ENCODE results near the gene EIF4ENIF1. TPM values are rescaled to one million over a fixed set of nuclear protein-coding genes. Genes with fewer than 3 reads are reported as not detected.

EIF4ENIF1 gene
- polyA plus RNA-seq, 1 of the 3 experiments (the other 2 are of a cell fraction): 18.4 TPM

DNA sequence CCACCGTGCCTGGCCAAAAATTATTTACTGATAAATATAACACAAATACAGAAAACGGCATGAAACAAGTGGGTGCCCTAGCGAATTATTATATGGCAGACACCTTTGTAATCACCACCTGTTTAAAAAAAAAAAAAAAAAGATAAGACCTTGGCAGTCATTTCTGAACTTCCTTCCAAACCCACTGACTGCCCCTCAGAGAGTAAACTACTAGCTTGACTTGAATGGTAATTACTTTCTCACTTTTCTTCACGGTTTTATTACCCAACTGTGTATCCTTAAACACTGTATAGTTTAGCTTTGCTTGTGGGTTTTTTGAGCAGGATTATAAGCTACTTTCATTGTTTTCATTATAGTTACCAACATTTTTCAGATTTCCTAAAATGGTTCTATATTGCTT is 30.4 kb upstream of the EIF4ENIF1 start:
- POLR2A ChIA-PET: no interaction called here
- CTCF ChIA-PET: interaction anchor here (1.8 kb wide), 1 partner anchor 10 kb away, joined by 5 read pairs; no protein-coding TSS in a partner anchor
- H2AFZ ChIP-seq (ENCODE audit: low read depth): no peak overlapping the region
- TF ChIP-seq RXRA (IDR thresholded peaks at IDR 0.05; ENCODE audit: borderline replicate concordance, low read depth): no peak
- no peak overlapping the region for H3K4me2 ChIP-seq
- no peaks in the 10 kb centered on the region for H3F3A ChIP-seq (replicated peaks; ENCODE audit: insufficient read depth)
- H3K9me2 ChIP-seq: no peaks in the 10 kb centered on the region
- peaks cover 13% of the 10 kb centered on the region; the same call in 1 of the 2 replicates for H3K79me2 ChIP-seq (ENCODE audit: insufficient read depth)
- no peak overlapping the region for H3K27ac ChIP-seq (ENCODE audit: low read depth in 2 of 2, low read length in 1 of 2)
- H3K4me1 ChIP-seq (ENCODE audit: control insufficient read depth in 1 of 2, insufficient read depth in 2 of 2, low read depth in 1 of 2, low read length in 1 of 2): no peaks in the 10 kb centered on the region
- no peaks in the 10 kb centered on the region for H3K9me3 ChIP-seq
- WGBS (ENCODE audit: low lambda C conversion rate): 95% methylated on average over 4 of the region's 4 CpGs
- DNase-seq: no peak
- H3K36me3 ChIP-seq (replicated peaks in 1 of 2; ENCODE audit: control insufficient read depth in 1 of 2, insufficient read depth in 2 of 2, low read length in 1 of 2): peaks cover 0 to 2% of the 10 kb centered on the region in 2 experiments
- no peaks in the 10 kb centered on the region for H4K20me1 ChIP-seq (ENCODE audit: insufficient read depth)
- no peak overlapping the region for H3K4me3 ChIP-seq (ENCODE audit: low read depth in 2 of 2, low read length in 1 of 2)
- no peak overlapping the region for H3K9ac ChIP-seq
- no peaks in the 10 kb centered on the region for H3K27me3 ChIP-seq (ENCODE audit: insufficient read depth)

DNA sequence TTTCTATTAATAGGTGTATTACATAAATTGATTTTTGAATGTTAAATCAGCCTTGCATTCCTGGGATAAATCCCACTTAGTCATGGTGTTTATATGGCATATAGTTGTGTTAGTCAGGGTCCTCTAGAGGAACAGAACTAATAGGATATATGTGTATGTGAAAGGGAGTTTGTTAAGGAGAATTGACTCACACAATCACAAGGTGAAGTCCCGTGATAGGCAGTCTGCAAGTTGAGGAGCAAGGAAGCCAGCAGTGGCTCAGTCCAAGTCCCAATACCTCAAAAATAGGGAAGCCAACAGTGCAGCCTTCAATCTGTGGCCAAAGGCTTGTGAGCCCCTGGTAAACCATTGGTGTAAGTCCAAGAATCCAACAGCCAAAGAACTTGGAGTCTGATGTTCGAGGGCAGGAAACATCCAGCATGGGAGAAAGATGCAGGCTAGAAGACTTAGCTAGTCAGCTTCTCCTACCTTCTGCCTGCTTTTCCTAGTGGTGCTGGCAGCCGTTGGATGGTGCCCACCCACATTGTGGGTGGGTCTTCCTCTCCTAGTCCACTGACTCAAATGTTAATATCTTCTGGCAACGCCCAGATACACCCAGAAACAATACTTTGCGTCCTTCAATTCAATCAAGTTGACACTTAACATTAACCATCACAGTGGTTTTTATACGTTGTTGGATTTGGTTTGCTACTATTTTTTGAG is 19.6 kb upstream of the EIF4ENIF1 start:
- no peak overlapping the region for H3K27ac ChIP-seq (ENCODE audit: low read depth in 2 of 2, low read length in 1 of 2)
- peaks cover 0 to 18% of the 10 kb centered on the region in 2 experiments for H3K36me3 ChIP-seq (replicated peaks in 1 of 2; ENCODE audit: control insufficient read depth in 1 of 2, insufficient read depth in 2 of 2, low read length in 1 of 2)
- H4K20me1 ChIP-seq (ENCODE audit: insufficient read depth): no peaks in the 10 kb centered on the region
- H3K4me2 ChIP-seq: no peak overlapping the region
- POLR2A ChIA-PET: no interaction called here
- H3K9me2 ChIP-seq: no peaks in the 10 kb centered on the region
- no peak overlapping the region for H3K4me3 ChIP-seq (ENCODE audit: low read depth in 2 of 2, low read length in 1 of 2)
- peaks cover 16% of the 10 kb centered on the region for H3K79me2 ChIP-seq (ENCODE audit: insufficient read depth)
- H2AFZ ChIP-seq (ENCODE audit: low read depth): no peak overlapping the region
- 96% methylated on average over 6 of the region's 6 CpGs for WGBS (ENCODE audit: low lambda C conversion rate)
- no peaks in the 10 kb centered on the region for H3K27me3 ChIP-seq (ENCODE audit: insufficient read depth)
- CTCF ChIA-PET: interaction anchor here (0.6 kb wide), 1 partner anchor 37 kb away, joined by 3 read pairs; no protein-coding TSS in a partner anchor
- TF ChIP-seq RAD21 (IDR thresholded peaks at IDR 0.05; ENCODE audit: low read length): no peak
- TF ChIP-seq RCOR1 (IDR thresholded peaks at IDR 0.05; ENCODE audit: low read length): no peak
- TF ChIP-seq, protein P1, sequence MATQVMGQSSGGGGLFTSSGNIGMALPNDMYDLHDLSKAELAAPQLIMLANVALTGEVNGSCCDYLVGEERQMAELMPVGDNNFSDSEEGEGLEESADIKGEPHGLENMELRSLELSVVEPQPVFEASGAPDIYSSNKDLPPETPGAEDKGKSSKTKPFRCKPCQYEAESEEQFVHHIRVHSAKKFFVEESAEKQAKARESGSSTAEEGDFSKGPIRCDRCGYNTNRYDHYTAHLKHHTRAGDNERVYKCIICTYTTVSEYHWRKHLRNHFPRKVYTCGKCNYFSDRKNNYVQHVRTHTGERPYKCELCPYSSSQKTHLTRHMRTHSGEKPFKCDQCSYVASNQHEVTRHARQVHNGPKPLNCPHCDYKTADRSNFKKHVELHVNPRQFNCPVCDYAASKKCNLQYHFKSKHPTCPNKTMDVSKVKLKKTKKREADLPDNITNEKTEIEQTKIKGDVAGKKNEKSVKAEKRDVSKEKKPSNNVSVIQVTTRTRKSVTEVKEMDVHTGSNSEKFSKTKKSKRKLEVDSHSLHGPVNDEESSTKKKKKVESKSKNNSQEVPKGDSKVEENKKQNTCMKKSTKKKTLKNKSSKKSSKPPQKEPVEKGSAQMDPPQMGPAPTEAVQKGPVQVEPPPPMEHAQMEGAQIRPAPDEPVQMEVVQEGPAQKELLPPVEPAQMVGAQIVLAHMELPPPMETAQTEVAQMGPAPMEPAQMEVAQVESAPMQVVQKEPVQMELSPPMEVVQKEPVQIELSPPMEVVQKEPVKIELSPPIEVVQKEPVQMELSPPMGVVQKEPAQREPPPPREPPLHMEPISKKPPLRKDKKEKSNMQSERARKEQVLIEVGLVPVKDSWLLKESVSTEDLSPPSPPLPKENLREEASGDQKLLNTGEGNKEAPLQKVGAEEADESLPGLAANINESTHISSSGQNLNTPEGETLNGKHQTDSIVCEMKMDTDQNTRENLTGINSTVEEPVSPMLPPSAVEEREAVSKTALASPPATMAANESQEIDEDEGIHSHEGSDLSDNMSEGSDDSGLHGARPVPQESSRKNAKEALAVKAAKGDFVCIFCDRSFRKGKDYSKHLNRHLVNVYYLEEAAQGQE (IDR thresholded peaks at IDR 0.05; ENCODE audit: low read depth, low read length): no peak
- TF ChIP-seq TAF1 (IDR thresholded peaks at IDR 0.05; ENCODE audit: borderline replicate concordance, low read depth, low read length): no peak
- TF ChIP-seq, protein P2, sequence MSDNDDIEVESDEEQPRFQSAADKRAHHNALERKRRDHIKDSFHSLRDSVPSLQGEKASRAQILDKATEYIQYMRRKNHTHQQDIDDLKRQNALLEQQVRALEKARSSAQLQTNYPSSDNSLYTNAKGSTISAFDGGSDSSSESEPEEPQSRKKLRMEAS (IDR thresholded peaks at IDR 0.05; ENCODE audit: low read depth): no peak
- no peak for TF ChIP-seq FOXJ3 (CRISPR knock-in tag; IDR thresholded peaks at IDR 0.05)
- no peaks in the 10 kb centered on the region for H3K9me3 ChIP-seq
- no peak overlapping the region for H3K9ac ChIP-seq
- no peak for DNase-seq
- peaks cover 0 to 3% of the 10 kb centered on the region in 2 experiments; a peak in 1 of 4 replicates for H3K4me1 ChIP-seq (ENCODE audit: control insufficient read depth in 1 of 2, insufficient read depth in 2 of 2, low read depth in 1 of 2, low read length in 1 of 2)
- no peaks in the 10 kb centered on the region for H3F3A ChIP-seq (replicated peaks; ENCODE audit: insufficient read depth)

Measured in SK-N-SH (cell line).